ENCODE data around the gene ARRDC3.
"Not testable (repeated sequence)": the region's sequence is repeated elsewhere in the genome, so short reads cannot be mapped to it uniquely, and the experiment has no call there.

ARRDC3 gene

GRCh38 chr5:91385596-91385995, 2.5 kb upstream of the ARRDC3 start:
- not testable (repeated sequence) for DNase-seq (ENCODE audit: low read depth in 1 of 2, low spot score in 1 of 2)

- peak in 1 of 2 donors; percentile 64 for DNase-seq (ENCODE audit: low read depth in 1 of 2, low spot score in 1 of 2)
These were observed 1.7 kb upstream of the ARRDC3 start for GRCh38 chr5:91384671-91385430.

- no peak for DNase-seq (ENCODE audit: low read depth in 1 of 2, low spot score in 1 of 2)
These were observed 811 bp upstream of the ARRDC3 start for GRCh38 chr5:91383956-91384300.

- DNase-seq (ENCODE audit: low read depth in 1 of 2, low spot score in 1 of 2), result peak in 1 of 2 donors; percentile 13
These were observed 539 bp downstream of the ARRDC3 start for GRCh38 chr5:91382530-91383026.

- DNase-seq (ENCODE audit: low read depth in 1 of 2, low spot score in 1 of 2), result peak; percentile 16 to 70
These were observed 1.2 kb downstream of the ARRDC3 start for GRCh38 chr5:91381774-91382359.

- DNase-seq (ENCODE audit: low read depth in 1 of 2, low spot score in 1 of 2), result no peak
These were observed 1.8 kb downstream of the ARRDC3 start for GRCh38 chr5:91381239-91381773.

GRCh38 chr5:91380491-91381238, 2.5 kb downstream of the ARRDC3 start:
- DNase-seq (ENCODE audit: low read depth in 1 of 2, low spot score in 1 of 2), result peak; percentile 94 to 98

GRCh38 chr5:91379914-91380490, 3.1 kb downstream of the ARRDC3 start:
- peak; percentile 88 to 90 for DNase-seq (ENCODE audit: low read depth in 1 of 2, low spot score in 1 of 2)

GRCh38 chr5:91379246-91379913, 3.7 kb downstream of the ARRDC3 start:
- no peak for DNase-seq (ENCODE audit: low read depth in 1 of 2, low spot score in 1 of 2)

- DNase-seq (ENCODE audit: low read depth in 1 of 2, low spot score in 1 of 2), result no peak
These were observed 4.3 kb downstream of the ARRDC3 start for GRCh38 chr5:91378752-91379211.

- no peak for DNase-seq (ENCODE audit: low read depth in 1 of 2, low spot score in 1 of 2)
These were observed 8.1 kb downstream of the ARRDC3 start for GRCh38 chr5:91374893-91375520.

- no peak for DNase-seq (ENCODE audit: low read depth in 1 of 2, low spot score in 1 of 2)
These were observed 9.5 kb downstream of the ARRDC3 start for GRCh38 chr5:91373600-91373999.

- DNase-seq (ENCODE audit: low read depth in 1 of 2, low spot score in 1 of 2), result no peak
These were observed 10.1 kb downstream of the ARRDC3 start for GRCh38 chr5:91373006-91373405.

- DNase-seq (ENCODE audit: low read depth in 1 of 2, low spot score in 1 of 2), result no peak
These were observed 13.6 kb downstream of the ARRDC3 start for GRCh38 chr5:91369480-91369879.

- no peak for DNase-seq (ENCODE audit: low read depth in 1 of 2, low spot score in 1 of 2)
These were observed 15.0 kb downstream of the ARRDC3 start for GRCh38 chr5:91367908-91368648.

- DNase-seq (ENCODE audit: low read depth in 1 of 2, low spot score in 1 of 2), result no peak
These were observed 15.8 kb downstream of the ARRDC3 start for GRCh38 chr5:91367344-91367743.

GRCh38 chr5:91366551-91366950, 16.6 kb downstream of the ARRDC3 start:
- DNase-seq (ENCODE audit: low read depth in 1 of 2, low spot score in 1 of 2), result no peak

- no peak for DNase-seq (ENCODE audit: low read depth in 1 of 2, low spot score in 1 of 2)
These were observed 17.6 kb downstream of the ARRDC3 start for GRCh38 chr5:91365498-91365897.

GRCh38 chr5:91362935-91363334, 20.2 kb downstream of the ARRDC3 start:
- DNase-seq (ENCODE audit: low read depth in 1 of 2, low spot score in 1 of 2), result no peak

- no peak for DNase-seq (ENCODE audit: low read depth in 1 of 2, low spot score in 1 of 2)
These were observed 21.3 kb downstream of the ARRDC3 start for GRCh38 chr5:91361790-91362189.

Data from activated CD4-positive, alpha-beta T cell treated with anti-CD3 and anti-CD28 coated beads, Interleukin-2, amount 50 U/mL, for 24 hours (primary cell).